ENCODE results near the gene TIMM8B.

TIMM8B gene

GRCh38 chr11:112127056-112127455 is 40.5 kb upstream of the TIMM8B start:
- TF ChIP-seq NFRKB (IDR thresholded peaks at IDR 0.05) (no peak), ZNF384 (IDR thresholded peaks at IDR 0.05) (no peak), PKNOX1 (IDR thresholded peaks at IDR 0.05) (no peak), L3MBTL2 (conservative IDR thresholded peaks at IDR 0.05) (no peak), FOXA1 (IDR thresholded peaks at IDR 0.05) (no peak), HDGF (IDR thresholded peaks at IDR 0.05; ENCODE audit: borderline replicate concordance) (no peak), ELF4 (IDR thresholded peaks at IDR 0.05) (no peak)
- ChIA-PET POLR2A (no interaction called here), CTCF (no interaction called here)
- DNase-seq (ENCODE audit: extremely low spot score), result no peak

- no peak for TF ChIP-seq LEF1 (IDR thresholded peaks at IDR 0.05; ENCODE audit: borderline replicate concordance)
- no peak for TF ChIP-seq FOXK2 (IDR thresholded peaks at IDR 0.05)
- no peak for TF ChIP-seq L3MBTL2 (conservative IDR thresholded peaks at IDR 0.05)
- no peak for TF ChIP-seq NFRKB (IDR thresholded peaks at IDR 0.05)
- no peak for TF ChIP-seq ARNT (IDR thresholded peaks at IDR 0.05)
- no peak for TF ChIP-seq ELF4 (IDR thresholded peaks at IDR 0.05)
- no peak for TF ChIP-seq SP1 (IDR thresholded peaks at IDR 0.05)
- no peak for TF ChIP-seq BHLHE40 (IDR thresholded peaks at IDR 0.05; ENCODE audit: borderline replicate concordance)
- TF ChIP-seq HDGF (IDR thresholded peaks at IDR 0.05; ENCODE audit: borderline replicate concordance), result no peak
- TF ChIP-seq FOXM1 (IDR thresholded peaks at IDR 0.05; ENCODE audit: borderline replicate concordance), result no peak
- no peak for TF ChIP-seq CTBP1 (IDR thresholded peaks at IDR 0.05; ENCODE audit: borderline replicate concordance)
- TF ChIP-seq ZNF384 (IDR thresholded peaks at IDR 0.05), result no peak
- DNase-seq (ENCODE audit: extremely low spot score), result no peak
- ChIA-PET CTCF (no interaction called here), POLR2A (no interaction called here)
These were observed 36.6 kb upstream of the TIMM8B start for GRCh38 chr11:112123129-112123528.

DNA sequence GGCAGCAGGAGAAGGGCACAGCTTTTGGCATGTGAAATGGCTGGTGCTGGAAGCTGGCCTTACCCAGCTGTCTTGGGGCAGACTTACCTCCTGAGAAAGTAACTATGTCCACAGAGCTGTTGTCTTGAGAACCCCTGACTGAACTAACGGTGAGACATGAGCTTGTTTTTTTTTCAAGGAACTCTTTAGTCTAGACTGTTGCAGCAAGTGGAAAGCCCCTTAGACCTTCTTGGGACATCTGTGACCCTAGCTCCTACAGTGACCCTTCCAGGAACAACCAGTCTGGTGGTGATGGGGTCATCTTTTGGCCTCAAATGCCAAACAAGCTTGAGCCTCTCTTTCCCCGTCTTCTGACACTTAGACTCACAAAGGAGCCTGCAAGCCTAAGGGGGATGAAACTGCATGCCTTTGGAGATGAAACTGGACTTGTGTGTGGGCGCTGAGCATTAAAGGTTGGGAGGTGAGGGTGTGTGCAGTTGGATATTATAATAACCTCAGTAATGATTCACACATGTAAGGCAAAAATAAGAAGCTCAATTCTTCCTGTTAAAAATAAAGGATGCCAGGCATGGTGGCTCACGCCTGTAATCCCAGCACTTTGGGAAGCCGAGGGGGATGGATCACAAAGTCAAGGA is 35.5 kb upstream of the TIMM8B start:
- DNase-seq (ENCODE audit: extremely low spot score), result no peak
- ChIA-PET POLR2A (no interaction called here), CTCF (interaction anchor here (0.6 to 1.6 kb wide), 3 partner anchors 8 to 53 kb away, joined by 5 to 6 read pairs (median 5); partner anchors contain the start of gene BCO2)
- TF ChIP-seq FOXK2 (IDR thresholded peaks at IDR 0.05) (no peak), ARNT (IDR thresholded peaks at IDR 0.05) (no peak), PKNOX1 (IDR thresholded peaks at IDR 0.05) (no peak), CTBP1 (IDR thresholded peaks at IDR 0.05; ENCODE audit: borderline replicate concordance) (no peak), TARDBP (IDR thresholded peaks at IDR 0.05) (no peak), ZNF384 (IDR thresholded peaks at IDR 0.05) (no peak), NFRKB (IDR thresholded peaks at IDR 0.05) (no peak), LEF1 (IDR thresholded peaks at IDR 0.05; ENCODE audit: borderline replicate concordance) (no peak), FOXA1 (IDR thresholded peaks at IDR 0.05) (no peak), HDGF (IDR thresholded peaks at IDR 0.05; ENCODE audit: borderline replicate concordance) (no peak)

DNA sequence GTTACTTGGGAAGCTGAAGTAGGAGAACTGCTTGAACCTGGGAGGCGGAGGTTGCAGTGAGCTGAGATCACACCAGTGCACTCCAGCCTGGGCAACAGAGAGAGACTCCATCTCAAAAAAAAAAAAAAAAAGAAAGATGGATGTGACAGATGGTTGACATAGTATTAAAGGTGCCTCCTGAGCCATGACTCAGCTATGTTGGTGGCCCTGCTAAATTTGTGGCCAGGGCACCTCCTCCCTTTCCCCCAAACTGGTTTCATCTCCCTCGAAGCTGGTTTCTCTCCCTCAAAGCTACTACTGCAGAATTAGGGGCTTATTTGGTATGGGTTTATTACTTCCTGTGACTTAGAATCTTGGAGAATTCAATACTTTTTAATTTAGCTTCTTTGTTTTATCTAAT is 31.6 kb upstream of the TIMM8B start:
- DNase-seq (ENCODE audit: extremely low spot score), result no peak
- CTCF ChIA-PET, result interaction anchor here (0.6 kb wide), 1 partner anchor 1151 kb away, joined by 4 read pairs; no protein-coding TSS in a partner anchor
- POLR2A ChIA-PET, result no interaction called here
- no peak for TF ChIP-seq TARDBP (IDR thresholded peaks at IDR 0.05)
- TF ChIP-seq SP1 (IDR thresholded peaks at IDR 0.05), result no peak
- TF ChIP-seq FOXK2 (IDR thresholded peaks at IDR 0.05), result no peak
- TF ChIP-seq FOXA1 (IDR thresholded peaks at IDR 0.05), result no peak
- no peak for TF ChIP-seq CTBP1 (IDR thresholded peaks at IDR 0.05; ENCODE audit: borderline replicate concordance)
- no peak for TF ChIP-seq ARNT (IDR thresholded peaks at IDR 0.05)
- no peak for TF ChIP-seq ELF4 (IDR thresholded peaks at IDR 0.05)
- no peak for TF ChIP-seq PKNOX1 (IDR thresholded peaks at IDR 0.05)
- no peak for TF ChIP-seq ZNF384 (IDR thresholded peaks at IDR 0.05)
- no peak for TF ChIP-seq LEF1 (IDR thresholded peaks at IDR 0.05; ENCODE audit: borderline replicate concordance)
- TF ChIP-seq NFRKB (IDR thresholded peaks at IDR 0.05), result no peak
- TF ChIP-seq BHLHE40 (IDR thresholded peaks at IDR 0.05; ENCODE audit: borderline replicate concordance), result no peak
- no peak for TF ChIP-seq L3MBTL2 (conservative IDR thresholded peaks at IDR 0.05)
- no peak for TF ChIP-seq HDGF (IDR thresholded peaks at IDR 0.05; ENCODE audit: borderline replicate concordance)
- no peak for TF ChIP-seq FOXM1 (IDR thresholded peaks at IDR 0.05; ENCODE audit: borderline replicate concordance)
- no peak for TF ChIP-seq SUZ12 (IDR thresholded peaks at IDR 0.05)

- DNase-seq (ENCODE audit: extremely low spot score), result no peak
- ChIA-PET POLR2A (no interaction called here), CTCF (interaction anchor here (1.1 to 1.4 kb wide), 2 partner anchors 60 to 165 kb away, joined by 3 read pairs; partner anchors contain the start of gene BCO2)
- TF ChIP-seq NFRKB (IDR thresholded peaks at IDR 0.05) (no peak), SP1 (IDR thresholded peaks at IDR 0.05) (no peak), LEF1 (IDR thresholded peaks at IDR 0.05; ENCODE audit: borderline replicate concordance) (no peak), TARDBP (IDR thresholded peaks at IDR 0.05) (no peak), ZNF384 (IDR thresholded peaks at IDR 0.05) (no peak), HDGF (IDR thresholded peaks at IDR 0.05; ENCODE audit: borderline replicate concordance) (no peak), ARNT (IDR thresholded peaks at IDR 0.05) (no peak), PKNOX1 (IDR thresholded peaks at IDR 0.05) (no peak), FOXA1 (IDR thresholded peaks at IDR 0.05) (no peak), ELF4 (IDR thresholded peaks at IDR 0.05) (no peak), L3MBTL2 (conservative IDR thresholded peaks at IDR 0.05) (no peak)
These were observed 28.8 kb upstream of the TIMM8B start for GRCh38 chr11:112115386-112115785.
